ENCODE data around the gene WDR93. TPM values are rescaled to one million over a fixed set of nuclear protein-coding genes. Genes with fewer than 3 reads are reported as not detected.
"Not testable (repeated sequence)": the region's sequence is repeated elsewhere in the genome, so short reads cannot be mapped to it uniquely, and the experiment has no call there.

The WDR93 gene
- total RNA-seq, 2 donors from 2014 or later: not detected

GRCh38 chr15:89787944-89788343 lies 97.3 kb downstream of the WDR93 start:
- H3K4me3 ChIP-seq: no peak overlapping the region
- H3K4me1 ChIP-seq (ENCODE audit: control insufficient read depth in 1 of 2, low read depth in 2 of 2): no peaks in the 10 kb centered on the region
- no peaks in the 10 kb centered on the region for H3K36me3 ChIP-seq
- no peak overlapping the region for H3K27ac ChIP-seq
- DNase-seq (ENCODE audit: low spot score) (no peak), ATAC-seq (ENCODE audit: insufficient number of reproducible peaks, low FRiP score, low read depth) (no peak)
- no peaks in the 10 kb centered on the region for H3K27me3 ChIP-seq (replicated peaks; ENCODE audit: insufficient read depth)
- no peak for TF ChIP-seq CTCF (IDR thresholded peaks at IDR 0.05)
- peaks cover 7% of the 10 kb centered on the region for H3K9me3 ChIP-seq

GRCh38 chr15:89788585-89788984 lies 98.0 kb downstream of the WDR93 start:
- not testable (repeated sequence) for H3K36me3 ChIP-seq; ATAC-seq (ENCODE audit: insufficient number of reproducible peaks, low FRiP score, low read depth); H3K27ac ChIP-seq; DNase-seq (ENCODE audit: low spot score); H3K4me1 ChIP-seq (ENCODE audit: control insufficient read depth in 1 of 2, low read depth in 2 of 2); H3K4me3 ChIP-seq; H3K27me3 ChIP-seq (replicated peaks; ENCODE audit: insufficient read depth); H3K9me3 ChIP-seq

- DNase-seq (ENCODE audit: low spot score) (no peak), ATAC-seq (ENCODE audit: insufficient number of reproducible peaks, low FRiP score, low read depth) (no peak)
- no peak for TF ChIP-seq CTCF (IDR thresholded peaks at IDR 0.05)
- H3K27ac ChIP-seq: no peak overlapping the region
- no peaks in the 10 kb centered on the region for H3K36me3 ChIP-seq
- peaks cover 7% of the 10 kb centered on the region for H3K9me3 ChIP-seq
- H3K4me3 ChIP-seq: no peak overlapping the region
- H3K27me3 ChIP-seq (replicated peaks; ENCODE audit: insufficient read depth): no peaks in the 10 kb centered on the region
- no peaks in the 10 kb centered on the region for H3K4me1 ChIP-seq (ENCODE audit: control insufficient read depth in 1 of 2, low read depth in 2 of 2)
Observed at GRCh38 chr15:89790206-89790605, 99.6 kb downstream of the WDR93 start.

GRCh38 chr15:89790661-89791060 lies 100.0 kb downstream of the WDR93 start:
- Histone ChIP-seq H3K4me3 (no peak overlapping the region), H3K9me3 (peaks cover 7% of the 10 kb centered on the region), H3K27ac (no peak overlapping the region), H3K27me3 (replicated peaks; ENCODE audit: insufficient read depth) (no peaks in the 10 kb centered on the region), H3K36me3 (no peaks in the 10 kb centered on the region), H3K4me1 (ENCODE audit: control insufficient read depth in 1 of 2, low read depth in 2 of 2) (no peaks in the 10 kb centered on the region)
- ATAC-seq (ENCODE audit: insufficient number of reproducible peaks, low FRiP score, low read depth) (no peak), DNase-seq (ENCODE audit: low spot score) (no peak)
- no peak for TF ChIP-seq CTCF (IDR thresholded peaks at IDR 0.05)

- H3K27me3 ChIP-seq (replicated peaks; ENCODE audit: insufficient read depth): no peaks in the 10 kb centered on the region
- ATAC-seq (ENCODE audit: insufficient number of reproducible peaks, low FRiP score, low read depth): no peak
- no peaks in the 10 kb centered on the region for H3K36me3 ChIP-seq
Observed at GRCh38 chr15:89792106-89792805, 101.6 kb downstream of the WDR93 start.

More at GRCh38 chr15:89792106-89792805, 101.6 kb downstream of the WDR93 start:
- no peaks in the 10 kb centered on the region for H3K4me1 ChIP-seq (ENCODE audit: control insufficient read depth in 1 of 2, low read depth in 2 of 2)
- peaks cover 7% of the 10 kb centered on the region for H3K9me3 ChIP-seq
- TF ChIP-seq CTCF (IDR thresholded peaks at IDR 0.05): no peak
- H3K4me3 ChIP-seq: no peak overlapping the region
- H3K27ac ChIP-seq: no peak overlapping the region
- DNase-seq (ENCODE audit: low spot score): no peak

Other genes with a start within 250 kb of the WDR93 start
- gene RHCG, start 194.2 kb upstream of the WDR93 start, total RNA-seq: not detected
- not detected for gene TICRR, start 115.3 kb upstream of the WDR93 start, total RNA-seq
- 10 to 100 TPM; 26.4 to 28.4 TPM for gene KIF7, start 35.3 kb upstream of the WDR93 start, total RNA-seq
- gene PLIN1, start 11.4 kb upstream of the WDR93 start, total RNA-seq: 10 to 100 TPM in 1 of 2 donors, 1 to 10 TPM in 1; 5.7 to 24.2 TPM
- gene PEX11A, start 57 bp upstream of the WDR93 start, total RNA-seq: 10 to 100 TPM in 1 of 2 donors, 1 to 10 TPM in 1; 4.5 to 17.3 TPM
- gene MESP1, start 60.4 kb downstream of the WDR93 start, total RNA-seq: under 1 TPM in 1 of 2 donors, not detected in 1; 0.95 TPM
- 1 to 10 TPM in 1 of 2 donors, not detected in 1; 1.8 TPM for gene MESP2, start 85.5 kb downstream of the WDR93 start, total RNA-seq
- gene ANPEP, start 124.0 kb downstream of the WDR93 start, total RNA-seq: 10 to 100 TPM; 27.5 to 29.2 TPM
- gene AP3S2, start 203.2 kb downstream of the WDR93 start, total RNA-seq: 10 to 100 TPM; 41.8 to 50.6 TPM
- gene ARPIN, start 222.1 kb downstream of the WDR93 start, total RNA-seq: 10 to 100 TPM; 19.5 to 21.4 TPM

Measured in thoracic aorta (tissue), 2 donors.